ENCODE measurements around the gene NOC3L.

- no peak for TF ChIP-seq EZH2phosphoT487 (IDR thresholded peaks at IDR 0.05; ENCODE audit: borderline replicate concordance, low read depth, low read length)
- TF ChIP-seq, protein P1, sequence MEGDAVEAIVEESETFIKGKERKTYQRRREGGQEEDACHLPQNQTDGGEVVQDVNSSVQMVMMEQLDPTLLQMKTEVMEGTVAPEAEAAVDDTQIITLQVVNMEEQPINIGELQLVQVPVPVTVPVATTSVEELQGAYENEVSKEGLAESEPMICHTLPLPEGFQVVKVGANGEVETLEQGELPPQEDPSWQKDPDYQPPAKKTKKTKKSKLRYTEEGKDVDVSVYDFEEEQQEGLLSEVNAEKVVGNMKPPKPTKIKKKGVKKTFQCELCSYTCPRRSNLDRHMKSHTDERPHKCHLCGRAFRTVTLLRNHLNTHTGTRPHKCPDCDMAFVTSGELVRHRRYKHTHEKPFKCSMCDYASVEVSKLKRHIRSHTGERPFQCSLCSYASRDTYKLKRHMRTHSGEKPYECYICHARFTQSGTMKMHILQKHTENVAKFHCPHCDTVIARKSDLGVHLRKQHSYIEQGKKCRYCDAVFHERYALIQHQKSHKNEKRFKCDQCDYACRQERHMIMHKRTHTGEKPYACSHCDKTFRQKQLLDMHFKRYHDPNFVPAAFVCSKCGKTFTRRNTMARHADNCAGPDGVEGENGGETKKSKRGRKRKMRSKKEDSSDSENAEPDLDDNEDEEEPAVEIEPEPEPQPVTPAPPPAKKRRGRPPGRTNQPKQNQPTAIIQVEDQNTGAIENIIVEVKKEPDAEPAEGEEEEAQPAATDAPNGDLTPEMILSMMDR (conservative IDR thresholded peaks at IDR 0.05; ENCODE audit: low read length) = no peak
Observed at GRCh38 chr10:94328613-94329012, 34.1 kb downstream of the NOC3L start.
